Right atrium auricular region (tissue), 2 donors: ENCODE data around the gene MAGI1. TPM values are rescaled to one million over a fixed set of nuclear protein-coding genes. Genes with fewer than 3 reads are reported as not detected.

ENCODE experiments used
- DNase-seq: peaks from one replicate; pipeline ENCODE4 v3.0.0-alpha.2; 2019; ENCODE audit warnings: low spot score
- H3K27ac ChIP-seq, 2 donors: fragments of 200-600 bp; sonication (generic); 1 replicate in 1 of 2; 2 replicates in 1 of 2; pipeline ENCODE4 v1.5.1; 2016 to 2019
- H3K27me3 ChIP-seq, 2 donors: fragments of 200-600 bp; sonication (generic); one replicate each; pipeline versions ENCODE4 v1.5.1 to v1.6.0; 2017 to 2019
- H3K36me3 ChIP-seq: fragments of 200-600 bp; sonication (generic); one replicate; pipeline ENCODE4 v1.5.1; 2016
- H3K4me1 ChIP-seq, 2 donors: fragments of 200-600 bp; sonication (generic); one replicate each; pipeline versions ENCODE4 v1.5.1 to v1.6.0; 2017 to 2019
- H3K4me3 ChIP-seq, 2 donors: fragments of 200-600 bp; sonication (generic); 1 replicate in 1 of 2; 2 replicates in 1 of 2; pipeline ENCODE4 v1.5.1; 2017 to 2019; ENCODE audit warnings: mild to moderate bottlenecking in 1 of 2, moderate library complexity in 1 of 2
- H3K9me3 ChIP-seq, 2 donors: fragments of 200-600 bp; sonication (generic); one replicate each; pipeline ENCODE4 v1.5.1; 2019
- CTCF ChIP-seq, 2 donors: fragments of 200-600 bp; sonication (generic); IDR thresholded peaks; one replicate each; pipeline ENCODE4 v1.5.1; 2019; ENCODE audit warnings: antibody characterized with exemption in 2 of 2
- total RNA-seq, 2 donors: library from RNA; depleted of rRNA; stranded (reverse); fragments of >200 nt; gene quantifications; one replicate each; pipeline ENCODE4 v1.1.0, GENCODE V29; 2016

MAGI1 gene
- total RNA-seq, 2 donors from 2014 or later = 28.5 to 34.8 TPM

DNA sequence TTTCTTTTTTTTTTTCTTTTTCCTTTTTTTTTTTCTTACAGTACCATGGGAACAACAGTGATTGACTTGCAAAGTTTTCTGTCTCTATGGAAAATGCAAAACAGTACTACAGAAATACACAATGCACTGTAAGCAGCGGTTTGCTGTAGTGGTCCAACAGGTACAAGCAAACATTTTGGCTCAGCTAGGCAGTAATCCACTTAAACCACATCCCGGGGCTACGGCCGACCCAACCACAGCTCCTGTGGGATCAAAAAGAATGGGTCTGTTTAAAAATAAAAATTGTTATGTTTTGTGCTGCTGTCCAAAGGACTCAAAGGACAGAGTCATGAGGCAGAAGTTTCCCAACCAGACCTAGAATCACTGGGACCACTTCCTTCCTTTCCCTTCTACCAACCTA lies 683.8 kb downstream of the MAGI1 start:
- no peaks in the 10 kb centered on the region for H3K9me3 ChIP-seq
- DNase-seq = no peak

GRCh38 chr3:65352951-65353350 lies 685.8 kb downstream of the MAGI1 start:
- no peak overlapping the region for H3K4me3 ChIP-seq
- no peak overlapping the region for H3K27ac ChIP-seq
- peaks cover 9% of the 10 kb centered on the region for H3K36me3 ChIP-seq
- no peak for DNase-seq
- TF ChIP-seq CTCF (IDR thresholded peaks at IDR 0.05) = no peak
- no peaks in the 10 kb centered on the region for H3K4me1 ChIP-seq
- H3K9me3 ChIP-seq = no peaks in the 10 kb centered on the region
- no peaks in the 10 kb centered on the region for H3K27me3 ChIP-seq

More for the DNA sequence above, 683.8 kb downstream of the MAGI1 start:
- no peak for TF ChIP-seq CTCF (IDR thresholded peaks at IDR 0.05)
- no peak overlapping the region for H3K27ac ChIP-seq
- H3K4me3 ChIP-seq = no peak overlapping the region
- H3K36me3 ChIP-seq = peaks cover 15% of the 10 kb centered on the region
- H3K4me1 ChIP-seq = no peaks in the 10 kb centered on the region
- H3K27me3 ChIP-seq = no peaks in the 10 kb centered on the region

GRCh38 chr3:65351753-65352152 lies 687.0 kb downstream of the MAGI1 start:
- H3K36me3 ChIP-seq = peaks cover 8% of the 10 kb centered on the region
- DNase-seq = no peak
- TF ChIP-seq CTCF (IDR thresholded peaks at IDR 0.05) = no peak
- no peaks in the 10 kb centered on the region for H3K9me3 ChIP-seq
- H3K27ac ChIP-seq = no peak overlapping the region
- no peak overlapping the region for H3K4me3 ChIP-seq
- H3K27me3 ChIP-seq = no peaks in the 10 kb centered on the region
- H3K4me1 ChIP-seq = no peaks in the 10 kb centered on the region

GRCh38 chr3:65350801-65351476 lies 687.8 kb downstream of the MAGI1 start:
- no peak for DNase-seq
- Histone ChIP-seq H3K27ac (no peak overlapping the region), H3K36me3 (peaks cover under 1% of the 10 kb centered on the region), H3K4me1 (no peaks in the 10 kb centered on the region), H3K4me3 (no peak overlapping the region), H3K27me3 (no peaks in the 10 kb centered on the region), H3K9me3 (no peaks in the 10 kb centered on the region)
- no peak for TF ChIP-seq CTCF (IDR thresholded peaks at IDR 0.05)

DNA sequence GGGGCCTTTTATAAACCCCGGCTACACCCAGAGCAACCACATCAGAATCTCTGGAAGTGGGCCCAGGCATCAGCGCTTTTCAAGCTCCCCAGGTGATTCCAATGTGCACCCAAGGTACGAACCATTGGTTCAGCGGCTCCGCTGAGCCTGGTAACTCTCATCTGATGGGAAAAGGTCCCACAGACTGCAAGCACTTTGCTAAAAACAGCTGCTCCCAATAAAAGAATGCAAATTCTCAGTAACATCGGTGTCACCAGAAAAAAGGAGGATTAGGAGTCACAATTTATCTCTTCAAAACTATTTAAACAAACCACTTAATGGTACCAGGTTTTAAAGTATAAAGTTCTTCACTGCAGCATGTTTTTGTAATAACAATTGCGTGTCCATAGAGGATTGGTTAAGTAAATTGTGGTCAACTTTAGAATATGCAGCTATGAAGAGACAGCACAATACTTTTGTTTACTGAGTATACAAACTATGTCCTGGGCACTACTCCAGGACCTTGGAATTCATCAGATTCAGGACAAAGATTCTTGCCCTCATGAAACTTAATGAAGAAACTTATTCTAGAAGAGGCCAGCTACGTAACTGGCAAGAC lies 690.2 kb downstream of the MAGI1 start:
- Histone ChIP-seq H3K27me3 (no peaks in the 10 kb centered on the region), H3K4me3 (no peak overlapping the region), H3K27ac (no peak overlapping the region), H3K36me3 (no peaks in the 10 kb centered on the region), H3K9me3 (no peaks in the 10 kb centered on the region), H3K4me1 (no peaks in the 10 kb centered on the region)
- no peak for TF ChIP-seq CTCF (IDR thresholded peaks at IDR 0.05)
- DNase-seq = no peak
